ENCODE results near the gene SSR1.
A peak's percentile ranks its signal among the peaks of the same experiment; 100 is the strongest.
"Not testable (repeated sequence)": the region's sequence is repeated elsewhere in the genome, so short reads cannot be mapped to it uniquely, and the experiment has no call there.

SSR1 gene

DNA sequence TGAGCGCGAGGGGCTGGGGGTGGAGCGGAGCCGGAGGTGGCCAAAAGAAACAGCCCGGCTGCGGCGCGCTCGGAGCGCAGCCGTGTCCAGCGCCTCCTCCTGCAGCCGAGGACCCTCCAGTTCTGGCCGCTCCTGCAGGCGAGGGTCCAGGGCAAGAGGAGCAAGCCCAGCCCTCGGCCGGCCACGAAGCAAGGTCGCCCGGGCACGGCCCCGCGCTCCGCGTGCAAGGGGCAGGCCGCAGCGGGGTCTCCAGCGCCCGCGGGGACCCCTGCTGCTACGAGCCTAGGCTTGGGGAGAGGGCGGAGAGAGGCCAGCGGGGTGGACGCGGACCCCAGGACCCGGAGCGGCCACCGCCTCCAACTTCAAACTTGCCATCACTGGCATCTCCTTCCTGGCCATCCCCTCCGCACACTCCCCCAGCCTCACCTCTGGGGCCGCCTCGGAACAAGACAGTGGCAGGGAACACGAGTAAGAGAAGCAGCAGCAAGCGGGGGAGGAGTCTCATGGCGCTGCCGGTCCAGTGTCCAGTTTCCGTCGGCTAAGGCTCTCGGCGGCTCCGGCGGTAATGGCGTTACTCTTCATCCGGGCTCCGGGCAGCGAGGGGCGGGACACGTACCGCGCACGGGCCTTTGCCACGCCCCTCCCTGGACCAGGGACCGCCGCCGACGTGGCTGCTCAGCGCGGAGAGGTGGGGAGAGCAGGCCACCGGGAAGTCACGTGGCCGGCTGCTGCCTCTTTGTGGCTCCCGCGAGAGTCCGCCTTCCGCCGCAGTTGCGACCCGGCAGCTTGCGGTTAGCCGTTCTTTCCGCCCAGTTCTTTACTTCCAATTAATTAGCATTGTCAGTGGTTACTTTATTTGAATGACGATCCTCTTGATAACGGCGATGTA is at the start of gene SSR1:
SSR1 (minus strand) TSS at position 584 of the 889 bp plus-strand sequence; CDS start at position 505, 79 bp downstream.
- no peak for TF ChIP-seq CTCF (IDR thresholded peaks at IDR 0.05; ENCODE audit: low read depth, low read length, poor library complexity, severe bottlenecking)
- no peak for TF ChIP-seq EZH2phosphoT487 (IDR thresholded peaks at IDR 0.05; ENCODE audit: borderline replicate concordance, low read length)
- Histone ChIP-seq H4K20me1 (ENCODE audit: control insufficient read depth, insufficient read depth, low read depth, low read length) (peaks cover 12% of the 10 kb centered on the region), H3K4me1 (ENCODE audit: control insufficient read depth, low read length) (peaks cover 50% of the 10 kb centered on the region), H3K4me3 (ENCODE audit: low read length) (peak within 1 kb of the TSS; percentile 98), H3K4me2 (ENCODE audit: low read length) (peak within 1 kb of the TSS; percentile 97), H3K9me2 (replicated peaks; ENCODE audit: control insufficient read depth, low read length) (no peaks in the 10 kb centered on the region), H3K79me2 (ENCODE audit: control insufficient read depth, low read length) (peaks cover 56% of the 10 kb centered on the region), H3F3A (ENCODE audit: control insufficient read depth, insufficient read depth) (peaks cover 2% of the 10 kb centered on the region; the same call in 1 of the 2 replicates), H3K27me3 (ENCODE audit: control insufficient read depth, low read length) (no peaks in the 10 kb centered on the region), H3K9me3 (ENCODE audit: control insufficient read depth, insufficient read depth, low read length) (no peaks in the 10 kb centered on the region), H3K36me3 (ENCODE audit: control insufficient read depth, low read length) (peaks cover 48% of the 10 kb centered on the region), H3K27ac (ENCODE audit: low read depth, low read length) (peak within 1 kb of the TSS; percentile 78)

GRCh38 chr6:7351916-7352315 is 38.9 kb upstream of the SSR1 start:
- not testable (repeated sequence) for H3K4me2 ChIP-seq (ENCODE audit: low read length); H3K27me3 ChIP-seq (ENCODE audit: control insufficient read depth, low read length); H3F3A ChIP-seq (ENCODE audit: control insufficient read depth, insufficient read depth); H3K4me3 ChIP-seq (ENCODE audit: low read length); H3K79me2 ChIP-seq (ENCODE audit: control insufficient read depth, low read length); H3K9me2 ChIP-seq (replicated peaks; ENCODE audit: control insufficient read depth, low read length); H3K36me3 ChIP-seq (ENCODE audit: control insufficient read depth, low read length); H3K4me1 ChIP-seq (ENCODE audit: control insufficient read depth, low read length); H3K27ac ChIP-seq (ENCODE audit: low read depth, low read length); H3K9me3 ChIP-seq (ENCODE audit: control insufficient read depth, insufficient read depth, low read length); H4K20me1 ChIP-seq (ENCODE audit: control insufficient read depth, insufficient read depth, low read depth, low read length)

DNA sequence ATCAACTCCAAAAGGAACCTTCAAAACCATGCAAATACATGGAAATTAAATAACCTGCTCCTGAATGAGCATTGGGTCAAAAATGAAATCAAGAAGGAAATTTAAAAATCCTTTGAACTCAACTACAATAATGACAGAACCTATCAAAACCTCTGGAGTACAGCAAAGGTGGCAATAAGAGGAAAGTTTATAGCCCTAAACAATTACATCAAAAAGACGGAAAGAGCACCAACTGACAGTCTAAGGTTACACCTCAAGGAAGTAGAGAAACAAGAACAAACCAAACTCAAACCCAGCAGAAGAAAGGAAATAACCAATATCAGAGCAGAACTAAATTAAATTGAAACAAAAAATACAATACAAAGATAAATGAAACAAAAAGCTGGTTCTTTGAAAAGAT is 37.6 kb upstream of the SSR1 start:
- H3K9me2 ChIP-seq (replicated peaks; ENCODE audit: control insufficient read depth, low read length); H3K9me3 ChIP-seq (ENCODE audit: control insufficient read depth, insufficient read depth, low read length); H3K27me3 ChIP-seq (ENCODE audit: control insufficient read depth, low read length); H3K27ac ChIP-seq (ENCODE audit: low read depth, low read length); H3F3A ChIP-seq (ENCODE audit: control insufficient read depth, insufficient read depth); H3K4me1 ChIP-seq (ENCODE audit: control insufficient read depth, low read length); H3K4me2 ChIP-seq (ENCODE audit: low read length); H3K36me3 ChIP-seq (ENCODE audit: control insufficient read depth, low read length); H3K79me2 ChIP-seq (ENCODE audit: control insufficient read depth, low read length); H3K4me3 ChIP-seq (ENCODE audit: low read length); H4K20me1 ChIP-seq (ENCODE audit: control insufficient read depth, insufficient read depth, low read depth, low read length): not testable (repeated sequence)

DNA sequence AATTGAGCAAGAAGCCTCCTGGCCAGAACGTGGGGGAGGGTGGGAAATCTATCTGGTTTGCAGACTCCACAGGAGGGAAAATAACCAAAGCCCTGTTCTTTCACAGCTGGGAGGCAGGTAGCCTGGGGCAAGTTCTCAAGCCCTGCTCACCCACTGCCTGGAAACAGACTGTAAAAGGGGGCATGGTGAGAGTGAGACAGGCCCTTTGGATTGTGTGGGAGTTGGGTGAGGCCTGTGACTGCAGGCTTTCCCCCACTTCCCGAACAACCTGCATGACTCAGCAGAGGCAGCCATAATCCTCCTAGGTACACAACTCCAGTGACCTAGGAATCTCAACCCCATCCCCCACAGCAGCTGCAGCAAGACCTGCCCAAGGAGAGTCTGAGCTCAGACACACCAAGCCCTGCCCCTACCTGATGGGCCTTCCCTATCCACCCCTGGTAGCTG is 34.6 kb upstream of the SSR1 start:
- not testable (repeated sequence) for H3K4me3 ChIP-seq (ENCODE audit: low read length); H3K9me3 ChIP-seq (ENCODE audit: control insufficient read depth, insufficient read depth, low read length); H3K4me2 ChIP-seq (ENCODE audit: low read length); H3K4me1 ChIP-seq (ENCODE audit: control insufficient read depth, low read length); H3K79me2 ChIP-seq (ENCODE audit: control insufficient read depth, low read length); H3K36me3 ChIP-seq (ENCODE audit: control insufficient read depth, low read length); H3K27me3 ChIP-seq (ENCODE audit: control insufficient read depth, low read length); H3F3A ChIP-seq (ENCODE audit: control insufficient read depth, insufficient read depth); H3K27ac ChIP-seq (ENCODE audit: low read depth, low read length); H4K20me1 ChIP-seq (ENCODE audit: control insufficient read depth, insufficient read depth, low read depth, low read length); H3K9me2 ChIP-seq (replicated peaks; ENCODE audit: control insufficient read depth, low read length)

DNA sequence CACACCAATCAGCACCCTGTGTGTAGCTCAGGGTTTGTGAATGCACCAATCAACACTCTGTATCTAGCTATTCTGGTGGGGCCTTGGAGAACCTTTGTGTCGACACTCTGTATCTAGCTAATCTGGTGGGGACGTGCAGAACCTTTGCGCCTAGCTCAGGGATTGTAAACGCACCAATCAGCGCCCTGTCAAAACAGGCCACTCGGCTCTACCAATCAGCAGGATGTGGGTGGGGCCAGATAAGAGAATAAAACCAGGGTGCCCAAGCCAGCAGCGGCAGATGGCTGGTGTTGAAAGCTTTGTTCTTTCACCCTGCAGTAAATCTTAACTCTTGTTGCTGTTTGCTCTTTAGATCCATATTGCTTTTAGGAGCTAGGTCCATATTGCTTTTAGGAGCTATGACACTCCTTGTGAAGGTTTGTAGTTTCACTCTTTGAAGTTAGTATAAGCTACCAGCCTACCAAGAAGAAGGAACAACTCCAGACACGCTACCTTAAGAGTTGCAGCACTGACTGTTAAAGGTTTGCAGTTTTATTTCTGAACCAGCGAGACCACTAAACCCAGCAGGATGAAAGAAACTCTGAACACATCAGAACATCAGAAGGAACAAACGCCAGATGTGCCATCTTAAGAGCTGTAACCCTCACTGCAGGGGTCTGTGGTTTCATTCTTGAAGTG is 31.9 kb upstream of the SSR1 start:
- not testable (repeated sequence) for H3K36me3 ChIP-seq (ENCODE audit: control insufficient read depth, low read length); H4K20me1 ChIP-seq (ENCODE audit: control insufficient read depth, insufficient read depth, low read depth, low read length); H3K4me3 ChIP-seq (ENCODE audit: low read length); H3K79me2 ChIP-seq (ENCODE audit: control insufficient read depth, low read length); H3K4me1 ChIP-seq (ENCODE audit: control insufficient read depth, low read length); H3K27me3 ChIP-seq (ENCODE audit: control insufficient read depth, low read length); H3K9me2 ChIP-seq (replicated peaks; ENCODE audit: control insufficient read depth, low read length); H3F3A ChIP-seq (ENCODE audit: control insufficient read depth, insufficient read depth); H3K27ac ChIP-seq (ENCODE audit: low read depth, low read length); H3K9me3 ChIP-seq (ENCODE audit: control insufficient read depth, insufficient read depth, low read length); H3K4me2 ChIP-seq (ENCODE audit: low read length)

Data from DOHH2 (cell line).